ENCODE data around the gene LITAFD.
"Not testable (repeated sequence)": the region's sequence is repeated elsewhere in the genome, so short reads cannot be mapped to it uniquely, and the experiment has no call there.

LITAFD gene

DNA sequence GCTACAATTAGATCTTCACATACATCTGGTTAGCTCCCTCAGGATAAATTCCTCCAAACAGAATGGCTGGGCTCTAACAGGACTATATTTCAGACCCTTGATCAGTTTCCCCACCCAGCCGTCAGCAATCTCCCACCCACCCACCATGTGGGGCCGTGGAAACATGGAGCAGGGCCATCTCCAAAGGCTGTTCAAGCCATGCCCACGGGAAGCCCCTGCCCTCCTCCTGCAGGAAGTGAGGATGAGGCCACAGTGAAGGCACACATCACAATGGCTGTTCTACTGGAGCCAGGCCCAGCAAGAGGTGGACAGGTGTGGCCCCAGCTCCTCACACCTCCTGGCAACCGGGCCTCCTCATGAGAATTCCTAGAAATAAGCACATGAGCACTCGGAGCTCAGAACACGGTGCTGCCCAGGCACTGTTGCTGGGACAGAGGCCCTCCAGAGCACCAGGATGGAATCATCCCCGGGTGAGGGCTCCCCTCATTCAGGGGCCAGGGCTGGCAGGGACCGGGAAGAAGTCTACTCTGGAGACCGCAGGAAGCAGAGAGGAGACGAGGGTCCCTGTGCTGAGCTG, at the start of gene LITAFD:
Gene LITAFD (plus strand): TSS at position 311 of the 577 bp plus-strand sequence. CDS start 2,005 bp downstream, outside the sequence.
- DNase-seq: no peak

DNA sequence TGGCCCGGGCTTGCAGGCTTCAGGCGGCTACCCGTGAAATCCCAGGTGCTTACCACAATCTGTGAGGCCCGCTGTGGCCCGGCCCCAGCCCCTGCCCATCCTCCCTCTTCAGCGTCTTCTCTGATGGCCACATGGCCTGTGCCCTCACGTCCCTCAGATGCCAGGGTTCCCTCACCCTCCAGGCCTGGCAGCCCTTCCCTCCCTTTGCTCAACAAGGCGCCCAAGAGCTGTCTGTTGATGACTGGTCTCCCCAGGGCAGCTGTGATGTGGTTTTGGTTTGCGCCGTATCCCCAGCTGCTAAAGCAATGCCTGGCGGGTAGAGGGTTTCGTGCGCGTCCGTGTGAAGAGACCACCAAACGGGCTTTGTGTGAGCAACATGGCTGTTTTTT, 49.4 kb upstream of the LITAFD start:
- DNase-seq: no peak

DNA sequence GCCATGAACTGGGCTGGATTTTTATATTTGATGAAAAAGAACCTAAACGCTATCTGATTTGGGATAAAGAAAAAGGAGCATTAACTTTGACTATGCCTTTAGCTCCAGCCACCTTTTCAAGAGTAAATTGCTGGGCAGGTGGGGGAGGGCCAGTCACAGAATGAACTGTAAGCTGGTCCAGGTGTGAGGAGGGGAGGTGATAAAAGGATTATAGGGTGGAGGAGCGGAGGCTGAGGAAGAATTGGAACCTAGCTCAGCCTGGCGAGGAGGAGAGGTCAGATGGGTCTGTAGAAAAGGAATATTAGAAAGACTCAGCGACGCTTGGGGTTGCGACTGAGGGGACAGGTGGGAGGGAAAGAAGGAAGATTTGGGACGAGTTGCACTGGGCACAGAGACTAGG, 45.4 kb upstream of the LITAFD start:
- DNase-seq: not testable (repeated sequence)

DNA sequence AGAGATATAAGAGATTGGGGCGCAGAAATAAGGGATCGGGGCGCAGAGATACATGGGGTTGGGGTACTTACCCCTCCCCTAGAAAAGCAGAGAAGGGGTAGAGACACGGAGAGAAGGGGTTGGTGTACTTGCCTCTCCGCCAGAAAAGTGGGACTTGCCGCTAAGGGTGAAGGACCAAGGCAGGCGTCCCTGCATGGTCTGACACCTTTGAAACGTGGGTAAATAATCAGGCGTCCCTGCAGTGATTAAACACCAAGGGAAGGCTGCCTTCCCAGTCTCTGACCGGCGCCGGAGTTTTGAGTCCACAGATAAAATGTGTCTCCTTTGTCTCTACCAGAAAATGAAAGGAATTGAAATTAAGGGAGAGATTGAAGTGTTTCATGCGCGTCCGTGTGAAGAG, 44.6 kb upstream of the LITAFD start:
- DNase-seq: not testable (repeated sequence)

DNA sequence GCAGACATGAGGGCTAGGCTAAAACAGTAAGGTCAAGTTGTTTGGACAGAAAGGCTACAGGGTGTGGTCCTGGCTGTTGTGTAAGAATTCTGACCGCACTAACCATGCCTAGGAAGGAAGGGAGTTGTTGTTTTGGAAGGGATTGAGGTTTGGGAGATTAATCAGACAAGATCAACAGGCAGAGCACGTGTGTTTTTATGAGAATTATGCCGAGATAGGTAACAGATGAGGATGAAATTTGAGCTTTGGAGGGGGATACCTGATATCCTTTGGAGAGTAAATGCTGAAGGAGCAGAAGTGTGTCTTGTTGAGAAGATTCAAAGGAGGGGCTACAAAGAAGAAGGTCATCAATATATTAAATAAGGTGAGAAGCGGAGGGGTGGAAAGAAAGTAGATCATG, 40.1 kb upstream of the LITAFD start:
- not testable (repeated sequence) for DNase-seq

DNA sequence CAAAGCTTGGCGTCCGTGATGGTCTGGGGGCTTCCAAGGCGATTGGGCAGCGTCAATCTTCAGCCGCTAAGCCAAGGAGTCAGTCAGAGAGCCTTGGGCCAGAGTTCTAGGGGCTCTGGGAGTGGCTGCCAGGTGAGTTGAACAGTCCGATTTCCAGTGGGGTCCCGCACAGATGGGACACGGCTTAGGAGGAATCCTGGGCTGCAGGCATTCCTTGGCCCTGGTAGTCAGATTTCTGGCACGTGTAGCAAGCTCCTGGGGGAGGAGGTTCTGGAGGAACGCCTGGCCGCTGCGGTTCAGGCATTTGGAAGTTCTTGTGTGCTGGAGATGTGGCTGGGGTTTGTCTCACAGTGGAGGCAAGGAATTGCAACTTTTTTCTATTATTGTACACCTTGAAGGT, 38.9 kb upstream of the LITAFD start:
- DNase-seq: not testable (repeated sequence)

DNA sequence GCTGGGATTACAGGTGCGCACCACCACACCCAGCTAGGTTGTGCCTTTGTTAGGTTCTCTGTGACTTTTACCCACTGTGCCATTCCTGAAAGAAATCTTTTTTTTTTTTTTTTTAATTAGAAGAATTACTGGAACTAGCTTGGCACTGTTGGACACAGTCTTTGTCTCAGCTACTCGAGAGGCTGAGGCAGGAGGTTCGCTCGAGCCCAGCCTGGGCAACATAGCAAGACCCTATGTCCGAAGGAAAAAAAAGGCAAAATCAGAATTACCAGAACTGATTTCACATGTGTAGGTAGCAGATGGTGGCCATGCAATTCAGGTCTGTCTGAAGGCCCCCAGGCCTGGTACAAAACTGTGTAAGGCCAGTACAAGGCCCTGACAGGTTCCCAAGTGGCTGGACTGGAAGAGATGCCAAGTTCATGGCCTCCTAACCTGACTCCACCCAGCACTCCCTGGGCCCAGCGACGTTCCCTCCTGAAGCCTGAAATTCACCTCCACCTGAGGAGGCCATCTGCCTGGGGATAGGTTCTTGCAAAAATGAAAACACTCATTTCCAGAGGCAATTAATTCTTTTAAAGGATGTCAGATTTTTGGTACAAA, 36.4 kb upstream of the LITAFD start:
- no peak for DNase-seq

DNA sequence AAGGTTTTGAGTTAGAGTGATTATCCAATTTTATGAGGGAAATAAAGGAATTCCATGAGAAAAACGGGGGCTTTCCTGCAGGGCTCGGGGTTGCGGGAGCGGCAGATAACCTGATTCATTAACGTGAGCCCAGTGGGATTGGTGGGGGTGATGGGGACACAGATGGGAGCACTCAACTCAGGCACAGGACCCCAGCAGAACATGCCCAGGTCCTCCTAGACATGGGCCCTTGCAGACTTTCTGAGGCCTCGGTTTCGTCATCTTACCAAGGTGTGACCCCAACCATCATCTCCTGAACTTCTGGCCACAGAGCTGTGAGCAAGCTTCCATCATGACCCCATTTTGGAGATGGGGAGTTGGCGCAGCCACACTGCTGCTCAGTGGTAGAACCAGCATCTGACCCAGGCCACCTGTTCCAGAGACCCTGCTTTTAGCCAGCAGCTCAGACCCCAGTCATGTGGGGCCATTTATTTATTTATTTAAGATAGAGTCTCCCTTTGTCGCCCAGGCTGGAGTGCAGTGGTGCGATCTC, 35.7 kb upstream of the LITAFD start:
- no peak for DNase-seq

DNA sequence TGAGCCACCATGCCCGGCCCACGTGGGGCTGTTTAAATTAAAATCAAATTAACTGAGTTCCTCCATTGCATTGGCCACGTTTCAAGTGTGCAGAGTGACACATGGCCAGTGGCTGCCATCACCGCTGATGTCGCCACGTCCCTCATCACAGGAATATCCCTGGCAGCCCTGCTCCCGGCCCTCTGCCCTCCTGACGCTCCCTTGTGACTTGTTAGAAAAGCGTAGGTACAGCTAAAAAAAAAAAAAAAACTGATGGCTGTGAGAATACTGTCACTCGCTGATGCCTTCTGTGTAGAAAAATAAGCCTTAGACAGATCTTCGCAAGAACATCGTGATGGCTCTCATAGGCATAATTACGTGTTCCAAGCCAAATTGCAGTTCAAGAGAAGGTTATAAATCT, 35.0 kb upstream of the LITAFD start:
- DNase-seq: no peak

DNA sequence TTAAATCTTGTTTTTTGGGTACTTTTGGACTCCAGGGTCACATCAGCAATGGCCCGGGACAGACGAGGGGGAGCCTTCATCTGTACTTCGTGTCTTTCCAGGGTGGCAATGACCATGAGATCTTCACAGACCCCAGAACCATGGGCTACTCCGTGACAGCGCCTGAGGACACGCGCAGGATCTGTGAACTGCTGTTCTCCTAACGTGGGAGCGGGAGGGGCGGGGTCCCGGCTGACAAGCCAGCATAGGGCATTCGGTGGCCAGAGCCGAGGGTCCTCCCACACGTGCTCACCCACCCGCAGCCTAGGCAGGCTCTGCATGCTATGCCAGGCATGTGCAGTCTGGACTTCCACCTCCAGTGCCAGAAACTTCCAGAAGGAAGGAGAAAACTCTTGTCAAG, 34.5 kb upstream of the LITAFD start:
- DNase-seq: no peak

DNA sequence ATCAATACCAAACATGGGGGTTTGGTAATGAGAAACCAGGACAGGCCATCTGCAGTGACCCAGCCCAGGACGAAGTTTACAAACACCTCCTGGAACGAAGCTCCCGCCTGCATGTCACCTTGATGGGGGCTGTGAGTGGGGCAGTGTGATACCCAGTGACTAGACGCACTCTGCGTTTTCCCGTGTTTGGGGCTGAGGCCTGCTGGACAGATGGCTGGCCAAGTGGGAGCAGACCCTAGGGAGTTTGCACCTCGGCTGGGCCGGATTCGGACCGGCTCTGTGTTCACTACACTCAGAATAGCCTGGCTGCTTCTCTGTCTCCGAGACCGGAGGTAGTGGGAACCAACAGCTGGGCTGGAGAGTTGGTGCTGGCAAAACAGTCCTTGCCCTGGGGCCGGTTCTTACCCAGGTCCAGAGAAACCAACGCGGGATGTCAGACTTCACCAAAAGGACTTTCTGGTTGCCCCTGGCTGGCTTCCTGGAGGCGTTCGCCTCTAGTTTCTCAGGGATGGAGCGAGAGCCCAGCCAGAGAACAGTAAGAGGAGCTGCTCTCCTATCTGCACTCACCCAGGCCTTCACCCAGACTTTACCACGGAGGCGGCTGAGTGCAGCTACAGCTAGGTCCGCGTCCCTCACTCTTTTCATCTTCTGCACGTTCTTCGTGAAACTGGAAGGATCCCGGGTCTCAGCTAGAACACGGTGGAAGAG, 33.8 kb upstream of the LITAFD start:
- no peak for DNase-seq

DNA sequence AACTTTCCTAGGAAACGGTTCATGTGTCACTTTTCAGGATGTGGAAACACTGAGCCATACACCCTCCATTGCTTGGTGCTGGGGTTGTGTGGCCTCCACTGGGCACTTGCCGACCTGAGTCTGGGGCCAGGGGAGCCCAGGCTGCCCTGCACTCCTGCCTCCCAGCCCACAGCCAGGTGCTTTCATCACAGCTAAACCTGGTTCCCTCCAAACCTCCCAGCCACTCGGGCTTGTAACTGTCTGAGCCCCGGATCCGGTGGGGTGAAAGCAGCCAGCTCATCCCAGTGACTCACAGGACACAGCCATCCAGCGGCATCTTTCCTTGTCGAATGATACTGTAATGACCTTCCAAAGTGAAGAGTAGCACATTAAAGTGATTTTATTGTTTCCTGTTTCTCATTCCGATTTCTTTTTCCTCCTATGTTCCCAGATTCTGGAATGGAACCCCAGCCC, 33.2 kb upstream of the LITAFD start:
- DNase-seq: no peak

DNA sequence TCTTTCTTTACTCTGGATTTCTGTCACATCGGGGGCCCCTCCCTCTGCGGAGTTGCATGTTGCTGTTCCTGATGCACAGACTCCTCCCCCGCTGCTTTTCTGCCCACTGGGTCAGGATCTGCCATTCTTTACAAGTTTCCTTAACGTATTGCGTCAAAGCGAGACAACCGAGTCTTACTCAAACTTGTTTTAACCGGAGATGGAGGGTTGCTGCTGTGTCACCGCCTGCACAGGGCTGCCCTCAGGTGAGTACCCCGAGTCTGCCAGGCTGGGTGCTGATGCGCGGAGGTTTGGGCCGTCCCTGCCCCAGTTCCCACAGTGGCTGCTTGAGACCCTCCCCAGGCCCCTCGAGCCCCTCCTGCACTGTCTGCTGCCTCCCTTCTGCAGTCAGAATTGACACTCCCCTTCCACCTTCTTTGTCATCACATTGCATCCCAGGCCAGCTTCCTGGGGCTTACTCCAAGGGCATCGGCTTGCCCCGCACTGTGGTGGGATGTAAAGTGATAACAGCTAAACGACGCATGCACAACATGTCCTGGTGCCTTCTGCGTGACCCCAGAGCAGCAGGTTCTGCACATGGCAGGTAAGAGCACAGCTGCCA, 32.6 kb upstream of the LITAFD start:
- DNase-seq: no peak

DNA sequence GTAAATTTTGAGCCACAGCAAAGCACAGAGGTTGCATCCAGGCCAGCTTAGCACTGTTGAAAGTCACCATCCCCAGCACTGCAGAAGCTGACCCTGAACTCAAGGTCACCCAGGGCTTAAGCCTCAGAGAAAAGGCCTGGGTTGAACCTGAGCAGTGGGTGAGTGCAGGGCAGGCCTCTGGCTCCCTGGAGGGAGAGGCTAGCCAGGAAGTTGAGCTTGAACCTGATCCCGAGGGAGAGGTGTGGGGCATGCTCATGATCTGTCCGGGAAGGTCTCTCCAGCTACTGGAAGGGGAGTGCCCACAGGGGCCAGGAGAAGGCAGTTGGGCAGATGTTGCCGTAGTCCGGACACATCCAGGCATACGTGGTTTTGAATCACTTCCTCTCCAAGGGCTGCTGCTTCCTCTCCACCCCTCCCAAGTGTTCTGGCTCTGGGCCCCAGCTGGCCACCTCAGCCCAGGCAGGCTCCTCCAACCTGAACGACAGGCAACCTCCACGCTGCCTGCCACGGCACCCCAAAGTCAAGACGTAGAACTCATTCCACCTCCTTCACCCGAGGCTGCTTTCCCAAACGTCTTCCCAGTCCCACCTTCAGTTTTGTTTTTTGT, 31.8 kb upstream of the LITAFD start:
- no peak for DNase-seq

DNA sequence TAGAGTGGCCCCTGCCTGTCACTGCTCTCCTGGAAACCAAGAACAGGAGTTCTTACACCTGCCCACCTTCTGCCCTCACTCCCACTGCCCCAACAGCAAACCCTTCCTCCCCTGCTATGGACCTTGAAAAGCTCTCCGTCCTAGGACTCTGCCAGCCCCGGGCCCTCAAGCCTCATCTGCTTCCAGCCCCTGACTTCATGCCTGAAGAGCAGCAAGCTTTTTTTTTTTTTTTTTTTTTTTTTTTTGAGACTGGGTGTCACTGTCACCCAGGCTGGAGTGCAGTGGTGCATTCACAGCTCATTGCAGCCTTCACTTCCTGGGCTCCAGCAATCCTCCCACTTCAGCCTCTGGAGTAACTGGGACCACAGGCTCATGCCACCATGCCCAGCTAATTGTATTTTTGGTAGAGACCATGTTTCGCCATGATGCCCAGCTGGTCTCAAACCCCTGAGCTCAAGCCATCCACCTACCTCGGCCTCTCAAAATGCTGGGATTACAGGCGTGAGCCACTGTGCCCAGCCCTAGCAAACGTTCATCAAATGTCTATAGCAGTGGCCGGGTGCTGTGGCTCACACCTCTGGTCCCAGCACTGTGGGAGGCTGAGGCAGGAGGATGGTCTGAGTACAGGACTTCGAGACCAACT, 30.3 kb upstream of the LITAFD start:
- DNase-seq: no peak

DNA sequence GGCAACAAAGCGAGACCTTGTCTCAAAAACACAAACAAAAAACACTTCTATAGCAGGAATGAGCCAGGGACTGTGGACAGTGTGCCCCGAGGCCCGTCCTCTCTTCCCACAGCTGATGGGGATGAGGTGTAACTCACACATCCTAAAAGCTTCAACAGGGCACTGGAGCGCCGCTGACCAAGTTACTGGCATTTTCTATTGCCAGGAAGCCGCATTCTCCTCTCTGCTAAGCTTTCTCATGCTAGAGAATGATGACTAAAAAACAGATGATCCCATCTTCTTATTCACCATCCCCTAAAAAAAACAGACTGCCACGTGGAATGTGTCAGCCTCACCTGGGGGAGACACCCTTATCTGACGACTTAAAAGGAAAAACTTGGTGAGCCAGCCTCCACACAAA, 29.6 kb upstream of the LITAFD start:
- DNase-seq: no peak

DNA sequence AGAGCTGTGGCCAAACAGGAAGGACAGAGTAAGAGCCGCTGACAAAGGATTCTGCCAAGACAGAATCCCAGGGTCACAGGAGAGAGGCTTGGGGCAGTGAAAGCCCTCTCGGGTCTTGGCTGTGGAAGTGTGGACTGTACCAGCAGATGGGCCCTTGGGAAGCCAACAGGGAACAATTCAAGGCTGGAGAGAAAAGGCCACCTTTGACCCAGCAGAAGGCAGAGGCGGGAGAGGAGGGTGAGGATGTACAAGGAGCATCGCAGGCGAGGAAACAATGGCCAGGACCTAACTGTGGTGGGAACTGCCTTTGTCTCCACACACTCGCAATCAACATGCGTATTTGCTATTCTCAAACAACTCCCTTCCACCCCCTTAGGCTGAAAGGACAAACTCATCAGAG, 29.0 kb upstream of the LITAFD start:
- no peak for DNase-seq

DNA sequence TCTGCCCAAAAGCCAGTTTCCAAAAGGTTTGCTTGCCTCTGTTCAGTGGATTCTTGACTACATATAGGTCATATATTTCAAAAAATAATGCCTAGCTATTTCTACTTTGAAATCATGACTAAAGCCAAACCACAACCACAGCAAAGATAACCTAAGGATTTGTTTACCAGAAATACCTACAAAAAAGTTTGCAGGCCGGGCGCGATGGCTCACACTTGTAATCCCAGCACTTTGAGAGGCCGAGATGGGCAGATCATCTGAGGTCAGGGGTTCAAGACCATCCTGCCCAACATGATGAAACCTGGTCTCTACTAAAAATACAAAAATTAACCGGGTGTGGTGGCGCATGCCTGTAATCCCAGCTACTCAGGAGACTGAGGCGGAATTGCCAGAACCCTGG, 28.5 kb upstream of the LITAFD start:
- no peak for DNase-seq

DNA sequence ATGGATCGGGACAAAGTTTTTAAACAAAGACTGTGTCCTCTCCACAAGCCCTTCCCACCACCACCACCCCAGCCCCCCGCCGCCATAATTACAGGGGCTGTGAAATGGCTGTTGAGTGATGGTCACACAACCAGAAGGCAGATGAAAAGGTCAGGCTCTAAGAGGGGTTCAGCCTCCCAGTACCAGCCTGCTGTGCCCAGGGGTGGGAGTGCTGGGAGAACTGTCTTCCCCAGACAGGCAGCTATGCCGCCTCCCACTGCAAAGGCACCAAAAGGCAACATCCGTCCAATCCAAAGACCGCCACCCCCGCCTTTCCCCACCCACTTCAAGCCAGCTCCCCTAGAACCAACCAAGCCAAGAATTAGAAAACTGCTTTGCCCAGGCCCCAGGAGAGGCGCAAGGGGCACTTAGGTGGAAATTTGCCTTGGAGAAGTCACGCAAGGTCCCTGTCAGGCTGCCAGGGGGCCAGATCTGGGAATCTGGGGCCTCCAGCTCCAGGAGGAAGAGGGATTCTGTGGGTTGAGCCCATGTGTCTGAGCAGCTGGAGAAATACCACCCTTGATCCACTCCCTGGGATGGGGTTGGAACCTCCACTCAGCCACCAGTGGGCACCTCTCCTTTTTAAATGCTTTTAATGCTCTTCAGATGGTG, 27.7 kb upstream of the LITAFD start:
- no peak for DNase-seq

DNA sequence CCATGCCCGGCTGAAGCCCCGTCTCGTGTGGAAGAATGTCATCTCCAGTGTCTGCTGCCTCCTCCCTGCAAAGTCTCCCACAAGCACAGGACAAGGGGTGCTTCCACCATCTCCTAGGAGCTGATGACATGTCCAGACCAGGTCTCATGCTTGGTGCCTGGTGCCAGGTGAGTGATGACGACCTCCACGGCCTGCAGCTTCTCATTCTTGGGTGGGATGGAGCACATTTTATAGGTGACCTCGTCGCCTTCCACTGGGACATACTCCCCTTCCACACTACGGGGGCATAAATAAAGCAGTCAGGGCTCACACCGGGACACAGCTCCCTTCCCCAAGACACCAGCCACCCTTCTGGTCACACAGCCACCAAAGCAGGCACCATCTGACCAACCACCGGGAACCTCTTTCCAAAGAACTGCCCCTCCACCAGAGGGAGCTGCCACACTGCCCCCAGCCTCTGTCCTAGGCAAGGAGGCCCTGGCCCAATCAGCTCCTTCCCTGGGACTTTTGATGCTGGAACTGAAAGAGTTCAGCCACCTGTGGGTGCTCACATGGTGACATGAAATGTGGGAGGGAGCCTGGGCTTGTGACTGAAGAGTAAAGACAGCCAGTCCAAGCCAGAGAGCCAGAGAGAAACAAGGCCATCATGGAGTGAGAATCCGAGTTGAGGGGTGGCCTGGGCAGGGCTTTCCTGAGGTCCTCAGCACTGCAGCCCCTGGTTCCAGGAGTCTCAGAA, 26.9 kb upstream of the LITAFD start:
- no peak for DNase-seq

DNA sequence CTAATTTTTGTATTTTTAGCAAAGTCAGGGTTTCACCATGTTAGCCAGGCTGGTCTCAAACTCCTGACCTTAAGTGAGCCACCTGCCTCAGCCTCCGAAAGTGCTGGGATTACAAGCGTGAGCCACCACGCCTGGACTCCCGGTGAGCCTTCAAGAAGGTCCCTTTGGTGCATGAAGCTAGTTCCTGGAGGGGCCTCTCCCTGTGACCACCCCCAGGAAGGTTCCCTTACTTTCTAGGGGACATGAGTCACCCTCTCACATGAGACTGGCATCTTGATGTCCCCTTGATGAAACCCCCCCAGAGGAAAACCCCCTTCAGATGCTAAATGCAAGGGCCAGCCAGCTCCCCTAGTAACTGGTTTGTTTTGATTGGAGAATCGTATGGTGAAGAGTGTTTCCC, 26.2 kb upstream of the LITAFD start:
- no peak for DNase-seq

Data from GOT3 (cell line).